Activated T-helper 2 cell treated with anti-CD3 and anti-CD28 coated beads, Interferon-gamma antibody, Interleukin-2, Interleukin-4, amounts not matched to agents 10 μg/mL and 5 μg/mL and 100 μg/mL, durations not matched to agents 14 hours and 24 hours and 36 hours (primary cell): ENCODE data around the gene CAMSAP2. TPM values are rescaled to one million over a fixed set of nuclear protein-coding genes. Genes with fewer than 3 reads are reported as not detected.
"Not testable (repeated sequence)": the region's sequence is repeated elsewhere in the genome, so short reads cannot be mapped to it uniquely, and the experiment has no call there.

ENCODE experiments used
- DNase-seq: peaks from one replicate; pipeline ENCODE4 v3.0.0; 2021; ENCODE audit warnings: low spot score
- H3K27ac Mint-ChIP-seq: one replicate; pipeline ENCODE4 v1.8.0; 2021; ENCODE audit warnings: mixed read lengths
- H3K27me3 Mint-ChIP-seq: one replicate; pipeline ENCODE4 v1.8.0; 2021; ENCODE audit warnings: low read depth, mixed read lengths
- H3K36me3 Mint-ChIP-seq: one replicate; pipeline ENCODE4 v1.8.0; 2021; ENCODE audit warnings: low read depth, mixed read lengths
- H3K4me1 Mint-ChIP-seq: one replicate; pipeline ENCODE4 v1.8.0; 2021; ENCODE audit warnings: low read depth, mixed read lengths
- H3K4me3 Mint-ChIP-seq: one replicate; pipeline ENCODE4 v1.8.0; 2021; ENCODE audit warnings: low read depth, mild to moderate bottlenecking, moderate library complexity, mixed read lengths
- H3K9me3 Mint-ChIP-seq: one replicate; pipeline ENCODE4 v1.8.0; 2021; ENCODE audit warnings: mixed read lengths
- intact Hi-C: fragments of 100-400 bp; cut with micrococcal nuclease; formaldehyde crosslinking; loops from one replicate; pipeline ENCODE4 v1.15.1; 2023
- total RNA-seq: library from RNA; stranded (reverse); gene quantifications from 2 replicates; pipeline ENCODE4 v1.2.3, GENCODE V29; 2022

CAMSAP2 gene
- total RNA-seq, 1 donor from 2014 or later: 0.52 TPM

DNA sequence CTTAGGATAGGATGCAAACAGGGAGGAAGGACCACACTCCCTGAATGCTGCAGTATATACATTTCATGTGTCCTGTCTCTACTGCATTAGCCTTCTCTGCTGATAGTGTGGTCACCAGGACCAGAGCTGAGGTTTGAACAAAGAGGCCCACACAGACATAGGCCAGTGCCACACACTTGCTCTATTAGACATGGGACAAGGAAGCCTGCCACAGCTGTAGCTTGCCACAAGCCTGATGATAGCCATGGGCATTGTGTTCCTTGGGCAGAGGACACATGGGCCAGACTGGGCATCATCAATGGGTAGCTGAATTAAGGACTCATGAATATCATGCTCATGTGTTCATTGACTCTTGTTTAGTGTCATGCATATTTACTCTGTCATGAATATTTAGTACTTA, 10.4 kb downstream of the CAMSAP2 start:
- intact Hi-C loops: no loop called here
- DNase-seq: no peak
- no peaks in the 10 kb centered on the region for H3K36me3 Mint-ChIP-seq
- H3K27ac Mint-ChIP-seq: no peak overlapping the region
- peaks cover 11% of the 10 kb centered on the region for H3K4me1 Mint-ChIP-seq
- H3K4me3 Mint-ChIP-seq: no peak overlapping the region
- H3K9me3 Mint-ChIP-seq: no peaks in the 10 kb centered on the region
- peaks cover 16% of the 10 kb centered on the region for H3K27me3 Mint-ChIP-seq

DNA sequence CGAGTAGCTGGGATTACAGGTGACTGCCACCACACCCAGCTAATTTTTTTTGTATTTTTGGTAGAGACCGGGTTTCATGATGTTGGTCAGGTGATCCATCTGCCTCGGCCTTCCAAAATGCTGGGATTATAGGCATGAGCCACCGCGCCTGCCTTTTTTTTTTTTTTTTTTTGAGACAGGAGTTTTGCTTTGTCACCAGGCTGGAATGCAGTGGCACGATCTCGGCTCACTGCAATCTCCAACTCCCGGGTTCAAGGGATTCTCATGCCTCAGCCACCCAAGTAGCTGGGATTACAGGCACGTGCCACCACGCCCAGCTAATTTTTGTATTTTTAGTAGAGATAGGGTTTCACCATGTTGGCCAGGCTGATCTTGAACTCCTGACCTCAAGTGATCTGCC, 12.1 kb downstream of the CAMSAP2 start:
- H3K4me3 Mint-ChIP-seq, H3K27me3 Mint-ChIP-seq, DNase-seq, H3K4me1 Mint-ChIP-seq, H3K27ac Mint-ChIP-seq, H3K9me3 Mint-ChIP-seq, H3K36me3 Mint-ChIP-seq, intact Hi-C loops: not testable (repeated sequence)

DNA sequence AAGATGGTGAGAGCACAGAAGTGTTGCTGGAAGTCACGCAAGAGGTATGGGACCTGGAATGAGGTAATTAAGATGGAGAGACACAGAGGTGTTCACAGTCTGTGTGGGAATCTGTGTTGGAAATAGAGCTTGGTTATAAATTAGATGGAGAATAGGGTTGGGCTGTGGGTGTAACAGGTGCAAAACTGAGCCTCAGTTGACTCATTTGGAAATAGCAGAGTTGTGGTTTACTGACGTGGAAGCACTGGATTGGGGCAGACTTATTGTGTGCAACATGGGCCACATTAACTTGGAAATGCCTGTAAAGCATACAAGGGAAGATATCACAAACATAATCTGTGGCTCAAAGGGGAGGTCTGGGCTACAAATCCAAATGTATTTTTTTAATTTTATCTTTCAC, 13.0 kb downstream of the CAMSAP2 start:
- intact Hi-C loops: no loop called here
- Mint-ChIP-seq H3K36me3 (no peaks in the 10 kb centered on the region), H3K4me1 (peaks cover 6% of the 10 kb centered on the region), H3K27me3 (peaks cover 8% of the 10 kb centered on the region), H3K9me3 (no peaks in the 10 kb centered on the region), H3K4me3 (no peak overlapping the region), H3K27ac (no peak overlapping the region)
- DNase-seq: no peak

DNA sequence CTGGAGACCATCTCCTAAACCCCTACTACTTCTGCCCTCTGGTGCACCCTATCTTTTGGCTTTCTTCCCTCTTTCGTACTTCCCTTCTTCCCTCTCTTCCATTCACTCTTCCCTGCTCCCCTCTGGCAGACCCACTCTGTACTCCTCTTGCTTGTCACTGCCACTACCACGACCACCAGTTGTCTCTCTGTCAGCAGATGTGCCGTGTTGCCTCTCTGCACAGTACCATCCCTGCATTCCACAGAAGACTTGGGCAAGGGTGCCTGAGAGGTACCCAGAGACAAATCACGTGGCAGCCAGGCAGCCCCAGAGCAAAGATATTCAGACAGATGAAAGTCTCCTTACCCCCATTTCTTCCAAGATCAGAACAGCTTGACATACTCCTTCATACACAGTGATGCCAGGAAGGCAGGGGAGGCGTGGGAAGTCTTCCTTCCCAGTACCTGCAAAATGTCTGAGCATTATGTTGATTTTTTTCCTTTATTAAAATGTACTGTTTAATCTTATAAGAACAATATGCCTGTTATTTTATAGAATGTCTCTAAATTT, 15.0 kb downstream of the CAMSAP2 start:
- Mint-ChIP-seq H3K36me3 (no peaks in the 10 kb centered on the region), H3K9me3 (no peaks in the 10 kb centered on the region), H3K27ac (no peak overlapping the region), H3K27me3 (peaks cover 16% of the 10 kb centered on the region), H3K4me1 (peaks cover 6% of the 10 kb centered on the region), H3K4me3 (no peak overlapping the region)
- DNase-seq: no peak
- intact Hi-C loops: no loop called here

DNA sequence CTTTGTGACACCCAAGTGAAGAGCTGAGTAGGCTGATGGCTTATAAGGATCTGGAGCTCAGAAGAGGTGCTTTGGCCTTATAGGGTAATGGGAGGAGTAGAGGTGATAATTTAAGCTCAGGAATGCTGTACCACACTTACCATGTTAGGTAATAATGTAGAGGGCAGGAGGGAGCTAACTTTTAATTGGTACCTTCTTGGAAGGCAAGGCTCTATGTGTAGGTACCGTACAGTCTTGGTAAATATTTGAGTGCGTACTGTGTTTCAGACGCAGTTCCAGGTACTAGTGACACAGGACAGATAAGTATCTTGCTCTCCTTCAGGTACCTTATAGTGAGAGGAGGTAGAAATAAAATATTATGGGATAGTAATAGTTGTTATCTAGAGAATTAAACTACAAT, 16.8 kb downstream of the CAMSAP2 start:
- intact Hi-C loops: no loop called here
- no peaks in the 10 kb centered on the region for H3K9me3 Mint-ChIP-seq
- no peak overlapping the region for H3K27ac Mint-ChIP-seq
- peaks cover 6% of the 10 kb centered on the region for H3K4me1 Mint-ChIP-seq
- no peaks in the 10 kb centered on the region for H3K36me3 Mint-ChIP-seq
- H3K27me3 Mint-ChIP-seq: peaks cover 21% of the 10 kb centered on the region
- no peak for DNase-seq
- no peak overlapping the region for H3K4me3 Mint-ChIP-seq

DNA sequence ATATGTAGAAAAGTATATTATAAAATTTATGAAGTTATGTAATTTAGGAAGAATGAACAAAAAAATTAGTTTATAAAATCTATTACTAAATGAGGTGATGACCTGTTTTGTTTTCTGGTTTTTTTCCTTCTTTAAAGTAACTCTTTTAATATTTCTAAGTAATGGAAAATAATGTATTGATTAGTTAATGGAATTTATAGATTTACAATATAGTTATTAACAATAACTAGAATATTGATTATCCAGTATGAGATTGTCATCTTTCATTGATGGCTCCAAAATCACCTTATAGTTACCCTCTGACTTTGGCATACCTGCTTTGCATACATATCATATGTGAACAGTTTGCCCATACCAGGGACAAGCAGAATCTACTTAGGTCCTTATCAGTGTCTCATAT, 23.4 kb downstream of the CAMSAP2 start:
- Mint-ChIP-seq H3K4me1 (no peaks in the 10 kb centered on the region), H3K4me3 (no peak overlapping the region), H3K9me3 (no peaks in the 10 kb centered on the region), H3K27me3 (peaks cover 26% of the 10 kb centered on the region), H3K36me3 (no peaks in the 10 kb centered on the region), H3K27ac (no peak overlapping the region)
- intact Hi-C loops: no loop called here
- DNase-seq: no peak

DNA sequence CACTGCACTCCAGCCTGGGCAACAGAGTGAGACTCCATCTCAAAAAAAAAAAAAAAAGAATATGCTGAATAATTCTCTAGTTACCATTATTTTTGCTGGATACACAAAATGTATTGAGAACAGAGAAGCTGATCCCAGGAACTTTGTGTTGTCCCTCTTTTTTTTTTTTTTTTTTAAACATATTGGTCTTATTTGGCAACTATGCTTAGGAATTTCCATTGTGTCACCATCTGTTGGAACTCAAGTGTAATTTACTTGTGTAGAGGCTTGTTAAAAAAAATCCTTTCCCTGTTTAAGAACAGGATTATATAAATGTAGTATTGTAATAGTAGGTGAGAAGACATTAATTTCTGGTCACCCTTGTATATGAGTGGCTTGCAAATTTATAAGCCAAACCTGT, 28.6 kb downstream of the CAMSAP2 start:
- no peak for DNase-seq
- no peaks in the 10 kb centered on the region for H3K4me1 Mint-ChIP-seq
- H3K27me3 Mint-ChIP-seq: peaks cover 14% of the 10 kb centered on the region
- no peaks in the 10 kb centered on the region for H3K9me3 Mint-ChIP-seq
- no peaks in the 10 kb centered on the region for H3K36me3 Mint-ChIP-seq
- H3K27ac Mint-ChIP-seq: no peak overlapping the region
- H3K4me3 Mint-ChIP-seq: no peak overlapping the region
- intact Hi-C loops: no loop called here

DNA sequence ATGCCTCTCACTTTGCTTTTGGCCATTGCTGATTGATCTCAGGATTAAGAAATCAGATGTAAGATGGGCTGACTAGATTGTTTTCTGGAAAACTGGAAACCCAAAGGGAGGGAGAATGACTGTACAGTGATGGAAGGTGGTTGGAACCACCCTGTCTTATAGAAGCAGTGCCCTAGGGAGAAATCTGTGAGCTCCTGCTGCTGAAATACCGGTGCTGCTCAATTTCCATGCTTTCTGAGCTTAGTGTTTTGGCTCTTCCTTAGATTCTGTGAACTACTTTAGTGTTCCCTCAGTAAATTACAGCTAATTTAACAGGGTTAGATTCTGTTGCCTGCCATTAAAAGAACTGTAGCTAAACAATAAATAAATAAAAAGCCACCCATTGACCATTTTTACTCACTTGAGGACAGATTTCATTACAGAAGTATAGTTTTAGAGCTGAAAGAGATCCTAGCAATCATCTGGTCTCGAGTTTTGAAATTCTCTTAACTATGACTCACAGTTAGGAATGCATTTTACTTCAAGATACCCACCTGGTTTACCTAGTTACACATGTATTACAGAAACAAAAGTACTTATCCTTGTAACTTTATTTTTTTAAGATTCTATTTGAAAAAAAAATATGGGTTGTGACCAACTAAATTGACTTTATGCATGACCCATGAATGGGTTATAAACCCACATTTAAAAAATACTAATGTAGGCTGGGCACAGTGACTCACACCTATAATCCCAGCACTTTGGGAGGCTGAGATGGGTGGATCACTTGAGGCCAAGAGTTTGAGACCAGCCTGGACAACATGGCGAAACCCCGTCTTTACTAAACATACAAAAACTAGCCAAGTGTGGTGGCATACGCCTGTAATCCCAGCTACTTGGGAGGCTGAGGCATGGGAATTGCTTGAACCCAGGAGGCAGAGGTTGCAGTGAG, 33.2 kb downstream of the CAMSAP2 start:
- Mint-ChIP-seq H3K4me3 (no peak overlapping the region), H3K36me3 (no peaks in the 10 kb centered on the region), H3K27me3 (peaks cover 15% of the 10 kb centered on the region), H3K27ac (no peak overlapping the region), H3K4me1 (peaks cover 3% of the 10 kb centered on the region), H3K9me3 (no peaks in the 10 kb centered on the region)
- intact Hi-C loops: no loop called here
- DNase-seq: no peak

DNA sequence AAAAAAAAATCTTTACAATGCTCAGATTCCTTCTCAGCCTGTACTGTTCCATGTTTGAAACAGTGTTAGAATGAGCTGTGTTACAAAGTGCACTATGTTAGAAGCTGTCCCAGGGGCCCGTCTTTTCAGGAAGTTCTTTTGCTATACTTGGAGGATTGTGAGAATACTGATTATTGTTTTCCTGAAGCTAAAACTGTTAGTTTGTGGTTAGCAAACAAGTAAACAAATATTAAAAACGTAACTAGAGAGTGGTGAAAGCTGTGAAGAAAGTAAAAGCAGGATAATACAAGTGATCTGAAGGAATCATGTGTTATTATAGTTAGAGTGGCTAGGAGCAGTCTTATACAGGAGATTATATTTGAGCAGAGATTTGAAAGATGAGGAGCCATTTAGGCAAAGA, 35.6 kb downstream of the CAMSAP2 start:
- DNase-seq: no peak
- Mint-ChIP-seq H3K36me3 (no peaks in the 10 kb centered on the region), H3K27me3 (peaks cover 17% of the 10 kb centered on the region), H3K9me3 (no peaks in the 10 kb centered on the region), H3K27ac (no peak overlapping the region), H3K4me1 (peaks cover 3% of the 10 kb centered on the region), H3K4me3 (no peak overlapping the region)
- intact Hi-C loops: no loop called here

DNA sequence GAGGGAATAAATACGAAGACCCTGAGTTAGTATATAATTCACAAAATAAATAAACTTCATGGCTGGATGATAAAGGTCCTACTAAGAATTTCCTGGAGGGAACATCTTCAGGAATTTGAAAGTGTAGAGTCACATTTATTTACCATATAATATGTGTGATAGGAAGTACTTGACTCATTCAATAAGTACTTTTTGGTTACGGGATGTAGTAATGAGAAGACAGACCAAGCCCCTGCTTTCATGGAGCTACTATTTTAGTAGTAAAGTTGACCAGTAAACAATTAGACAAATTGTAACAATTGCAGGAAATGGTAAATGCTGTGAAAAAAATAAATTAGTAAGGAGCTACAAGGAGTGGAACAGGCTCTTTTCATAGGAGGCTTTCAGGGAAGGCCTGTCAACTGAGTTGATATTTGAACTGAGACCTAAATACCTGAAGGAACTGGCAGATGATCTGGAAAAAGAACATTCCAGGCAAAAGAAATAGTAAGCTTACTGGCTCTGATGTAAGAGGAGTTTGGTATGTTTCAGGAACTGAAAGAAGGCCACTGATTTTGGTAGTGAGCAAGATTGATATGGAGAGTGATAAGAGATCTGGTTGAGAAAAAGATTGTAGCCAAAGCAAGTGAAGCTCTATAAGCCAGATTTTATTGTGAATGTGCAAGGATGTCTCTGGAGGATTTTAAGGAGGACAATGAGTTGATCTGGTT, 36.2 kb downstream of the CAMSAP2 start:
- no peaks in the 10 kb centered on the region for H3K9me3 Mint-ChIP-seq
- peaks cover 3% of the 10 kb centered on the region for H3K4me1 Mint-ChIP-seq
- no peak overlapping the region for H3K27ac Mint-ChIP-seq
- peaks cover 19% of the 10 kb centered on the region for H3K27me3 Mint-ChIP-seq
- no peak overlapping the region for H3K4me3 Mint-ChIP-seq
- no peak for DNase-seq
- H3K36me3 Mint-ChIP-seq: no peaks in the 10 kb centered on the region
- intact Hi-C loops: no loop called here

DNA sequence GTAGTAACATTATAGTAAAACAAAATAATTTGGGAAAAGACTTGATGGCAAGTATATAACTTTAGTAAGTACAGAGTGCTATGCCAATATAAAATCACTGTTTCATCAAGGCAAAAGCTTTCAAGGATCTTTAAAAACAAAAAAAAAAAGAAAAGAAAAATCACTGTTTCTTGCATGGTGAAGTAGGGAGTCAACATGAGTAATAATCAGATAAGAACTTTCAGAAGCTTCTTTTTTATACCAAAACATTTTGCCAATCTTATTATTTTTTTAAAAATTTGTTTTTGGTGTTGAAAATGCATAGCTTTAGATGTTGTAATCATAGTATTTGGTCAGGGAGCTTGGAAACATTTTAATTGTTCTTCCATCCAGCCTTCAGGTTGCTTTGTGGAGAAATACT, 37.2 kb downstream of the CAMSAP2 start:
- no peak overlapping the region for H3K27ac Mint-ChIP-seq
- H3K9me3 Mint-ChIP-seq: no peaks in the 10 kb centered on the region
- peaks cover 24% of the 10 kb centered on the region for H3K27me3 Mint-ChIP-seq
- no peaks in the 10 kb centered on the region for H3K36me3 Mint-ChIP-seq
- no peak overlapping the region for H3K4me3 Mint-ChIP-seq
- intact Hi-C loops: no loop called here
- no peak for DNase-seq
- H3K4me1 Mint-ChIP-seq: peaks cover 3% of the 10 kb centered on the region

DNA sequence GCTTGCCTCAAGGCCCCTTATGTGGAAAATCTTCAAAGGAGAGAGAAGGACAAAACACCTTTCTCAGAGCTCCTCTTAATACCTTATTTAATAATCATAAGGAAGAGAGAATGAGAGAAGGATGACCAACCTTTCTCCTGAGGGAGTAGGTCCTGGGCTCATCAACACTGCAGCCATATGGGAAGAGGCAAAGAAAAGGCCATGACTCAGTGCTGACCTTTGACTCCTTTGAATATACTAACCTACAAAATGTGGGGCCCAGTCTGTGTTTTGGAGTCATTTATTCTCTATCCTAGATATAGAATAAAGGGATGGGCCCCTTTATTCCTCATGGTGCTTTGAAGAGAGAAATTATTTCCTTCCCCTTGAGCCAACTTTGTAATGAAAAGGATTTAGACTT, 38.3 kb downstream of the CAMSAP2 start:
- no peak for DNase-seq
- peaks cover 20% of the 10 kb centered on the region for H3K27me3 Mint-ChIP-seq
- no peaks in the 10 kb centered on the region for H3K36me3 Mint-ChIP-seq
- intact Hi-C loops: no loop called here
- H3K4me3 Mint-ChIP-seq: no peak overlapping the region
- peaks cover 3% of the 10 kb centered on the region for H3K4me1 Mint-ChIP-seq
- H3K27ac Mint-ChIP-seq: no peak overlapping the region
- no peaks in the 10 kb centered on the region for H3K9me3 Mint-ChIP-seq

DNA sequence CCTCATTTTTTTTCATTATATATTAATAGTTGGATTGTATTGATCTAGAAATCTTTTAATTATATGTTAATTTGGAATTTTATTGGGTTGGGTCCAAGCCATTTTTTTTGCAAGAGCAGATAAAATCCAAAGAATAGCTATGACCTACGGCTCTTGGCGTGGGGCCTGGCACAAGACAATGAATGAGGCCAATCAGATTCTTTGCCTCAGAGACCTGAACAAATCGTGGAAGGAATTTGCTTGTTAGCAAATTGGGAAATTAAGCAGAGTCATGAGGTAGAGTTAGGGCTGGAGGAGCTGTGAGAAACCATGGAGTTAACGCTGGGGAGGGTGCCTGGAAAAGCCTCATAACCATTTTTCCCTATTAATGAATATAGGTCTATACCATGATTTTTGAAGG, 40.1 kb downstream of the CAMSAP2 start:
- Mint-ChIP-seq H3K4me1 (peaks cover 3% of the 10 kb centered on the region), H3K27ac (no peak overlapping the region), H3K9me3 (no peaks in the 10 kb centered on the region), H3K27me3 (peaks cover 21% of the 10 kb centered on the region), H3K36me3 (no peaks in the 10 kb centered on the region), H3K4me3 (no peak overlapping the region)
- intact Hi-C loops: no loop called here
- DNase-seq: no peak
